Breast epithelium (tissue), 3 donors: ENCODE data around the gene IGSF3.
"Not testable (repeated sequence)": the region's sequence is repeated elsewhere in the genome, so short reads cannot be mapped to it uniquely, and the experiment has no call there.

ENCODE experiments used
- POLR2A ChIP-seq: fragments of 450-650 bp; IDR thresholded peaks from one replicate; pipeline ENCODE4 v1.6.1; 2016; ENCODE audit warnings: antibody characterized with exemption, mild to moderate bottlenecking, moderate library complexity
- TF ChIP-seq, protein P1 (sequence below), 3 donors: fragments of 450-650 bp; IDR thresholded peaks; one replicate each; pipeline ENCODE4 v1.5.1; 2016 to 2017; ENCODE audit warnings: antibody characterized with exemption in 3 of 3, mild to moderate bottlenecking in 3 of 3, moderate library complexity in 3 of 3

GRCh38 chr1:116608841-116609240 lies 58.7 kb downstream of the IGSF3 start:
- not testable (repeated sequence) for TF ChIP-seq POLR2A
- TF ChIP-seq, protein P1, sequence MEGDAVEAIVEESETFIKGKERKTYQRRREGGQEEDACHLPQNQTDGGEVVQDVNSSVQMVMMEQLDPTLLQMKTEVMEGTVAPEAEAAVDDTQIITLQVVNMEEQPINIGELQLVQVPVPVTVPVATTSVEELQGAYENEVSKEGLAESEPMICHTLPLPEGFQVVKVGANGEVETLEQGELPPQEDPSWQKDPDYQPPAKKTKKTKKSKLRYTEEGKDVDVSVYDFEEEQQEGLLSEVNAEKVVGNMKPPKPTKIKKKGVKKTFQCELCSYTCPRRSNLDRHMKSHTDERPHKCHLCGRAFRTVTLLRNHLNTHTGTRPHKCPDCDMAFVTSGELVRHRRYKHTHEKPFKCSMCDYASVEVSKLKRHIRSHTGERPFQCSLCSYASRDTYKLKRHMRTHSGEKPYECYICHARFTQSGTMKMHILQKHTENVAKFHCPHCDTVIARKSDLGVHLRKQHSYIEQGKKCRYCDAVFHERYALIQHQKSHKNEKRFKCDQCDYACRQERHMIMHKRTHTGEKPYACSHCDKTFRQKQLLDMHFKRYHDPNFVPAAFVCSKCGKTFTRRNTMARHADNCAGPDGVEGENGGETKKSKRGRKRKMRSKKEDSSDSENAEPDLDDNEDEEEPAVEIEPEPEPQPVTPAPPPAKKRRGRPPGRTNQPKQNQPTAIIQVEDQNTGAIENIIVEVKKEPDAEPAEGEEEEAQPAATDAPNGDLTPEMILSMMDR (IDR thresholded peaks at IDR 0.05), result not testable (repeated sequence)
